Endothelial cell of umbilical vein (primary cell): Measurements from ENCODE around the gene LHPP. TPM values are rescaled to one million over a fixed set of nuclear protein-coding genes. Genes with fewer than 3 reads are reported as not detected.

Experiments
- BruUV-seq: library from RNA; stranded (reverse); fragments of 400-500 nt; replicated peaks from 2 replicates; lab custom pipeline; 2021; lab: Mats Ljungman, UMichigan
- CTCF ChIA-PET: fragments of 300-600, 350-600 bp; sonication (Branson Sonifier 250); formaldehyde crosslinking; loops from one replicate; lab custom pipeline; 2021; ENCODE audit warnings: antibody characterized with exemption, inconsistent platforms; lab: Charles Lee
- POLR2A ChIA-PET: fragments of 300-600, 350-600 bp; sonication (Branson Sonifier 250); formaldehyde crosslinking; loops from one replicate; lab custom pipeline; 2021; ENCODE audit warnings: antibody characterized with exemption, inconsistent platforms; lab: Charles Lee
- DNase-seq: peaks from one replicate; pipeline ENCODE4 v3.0.0-alpha.2; 2011; ENCODE audit warnings: low read depth, low spot score
- FAIRE-seq: peaks from 2 replicates; lab custom pipeline; 2011; peaks lifted over from hg19 to GRCh38; lab: Jason Lieb, UNC
- H2AFZ ChIP-seq: 2 replicates; pipeline ENCODE4 v1.6.0; 2012; ENCODE audit warnings: low read depth, low read length, control low read depth, inconsistent platforms
- H3K27ac ChIP-seq: 2 replicates; pipeline ENCODE4 v1.5.1; 2011; ENCODE audit warnings: low read depth, mild to moderate bottlenecking, control low read depth, low read length, moderate library complexity; ENCODE audit not compliant: insufficient read depth
- H3K27me3 ChIP-seq, 2 experiments: 2 replicates each; pipeline versions ENCODE4 v1.6.0 to v1.6.1; 2011; ENCODE audit warnings: low read length in 2 of 2, mixed read lengths in 1 of 2; ENCODE audit not compliant: control insufficient read depth in 2 of 2, insufficient read depth in 2 of 2
- H3K36me3 ChIP-seq, 2 experiments: 2 replicates in 1 of 2; 3 replicates in 1 of 2; pipeline ENCODE4 v1.5.1; 2011; ENCODE audit warnings: low read length in 2 of 2, mild to moderate bottlenecking in 1 of 2, moderate library complexity in 1 of 2; ENCODE audit not compliant: control insufficient read depth in 2 of 2, insufficient read depth in 2 of 2; ENCODE audit errors: extremely low read depth in 1 of 2
- H3K4me1 ChIP-seq: 3 replicates; pipeline ENCODE4 v1.5.1; 2011; ENCODE audit warnings: mild to moderate bottlenecking, low read length; ENCODE audit not compliant: control insufficient read depth, insufficient read depth; ENCODE audit errors: extremely low read depth
- H3K4me2 ChIP-seq: 2 replicates; pipeline ENCODE4 v1.6.1; 2011; ENCODE audit warnings: low read length, control low read depth, mixed read lengths; ENCODE audit not compliant: insufficient read depth
- H3K4me3 ChIP-seq, 3 experiments: fragments of 200-600 bp in 1 of 3; sonication (generic), shearing (Covaris generic) in 1 of 3; replicated peaks in 1 of 3; 2 replicates each; pipeline ENCODE4 v1.5.1; 2011 to 2016; ENCODE audit warnings: control low read depth in 3 of 3, low read length in 3 of 3, mild to moderate bottlenecking in 2 of 3, inconsistent platforms in 1 of 3, low read depth in 1 of 3, moderate library complexity in 1 of 3; ENCODE audit not compliant: insufficient read depth in 1 of 3
- H3K79me2 ChIP-seq: 2 replicates; pipeline ENCODE4 v1.6.0; 2012; ENCODE audit warnings: low read length, inconsistent platforms; ENCODE audit not compliant: control insufficient read depth, insufficient read depth
- H3K9ac ChIP-seq: replicated peaks from 2 replicates; pipeline ENCODE3; 2011; ENCODE audit warnings: low read length, control low read depth; ENCODE audit not compliant: insufficient read depth; ENCODE audit errors: extremely low read depth
- H3K9me1 ChIP-seq: replicated peaks from 3 replicates; pipeline ENCODE4 v1.6.0; 2011; ENCODE audit warnings: mild to moderate bottlenecking, low read length; ENCODE audit not compliant: control insufficient read depth, insufficient read depth; ENCODE audit errors: extremely low read depth
- H3K9me3 ChIP-seq: replicated peaks from 2 replicates; pipeline ENCODE4 v1.5.1; 2012; ENCODE audit warnings: low read length, inconsistent platforms; ENCODE audit not compliant: control insufficient read depth, insufficient read depth
- H4K20me1 ChIP-seq: replicated peaks from 2 replicates; pipeline ENCODE3; 2011; ENCODE audit warnings: mild to moderate bottlenecking, low read length; ENCODE audit not compliant: control insufficient read depth, insufficient read depth; ENCODE audit errors: extremely low read depth
- EZH2 ChIP-seq: IDR thresholded peaks from 2 replicates; pipeline ENCODE4 v1.6.1; 2012; ENCODE audit warnings: borderline replicate concordance, low read depth, mild to moderate bottlenecking, moderate library complexity, low read length, inconsistent platforms; ENCODE audit not compliant: severe bottlenecking
- FOS ChIP-seq: IDR thresholded peaks from 2 replicates; pipeline ENCODE4 v1.6.1; 2011; ENCODE audit warnings: mild to moderate bottlenecking, low read length, moderate library complexity, borderline replicate concordance; ENCODE audit not compliant: insufficient read depth
- GATA2 ChIP-seq: IDR thresholded peaks from 2 replicates; pipeline ENCODE4 v1.7.0; 2011; ENCODE audit warnings: low read depth, mild to moderate bottlenecking, moderate library complexity, mixed read lengths, low read length; ENCODE audit not compliant: insufficient read length, insufficient read depth
- JUN ChIP-seq: IDR thresholded peaks from 2 replicates; pipeline ENCODE4 v1.6.1; 2011; ENCODE audit warnings: borderline replicate concordance, low read depth; ENCODE audit not compliant: insufficient read length, insufficient read depth
- MYC ChIP-seq: IDR thresholded peaks from one replicate; pipeline ENCODE4 v1.6.1; 2011; ENCODE audit warnings: mild to moderate bottlenecking, low read depth, low read length
- POLR2A ChIP-seq: IDR thresholded peaks from 2 replicates; pipeline ENCODE4 v1.6.1; 2012; ENCODE audit warnings: low read depth, mild to moderate bottlenecking, control low read depth, low read length
- POLR2AphosphoS5 ChIP-seq: IDR thresholded peaks from 2 replicates; pipeline ENCODE4 v1.6.1; 2012; ENCODE audit warnings: low read depth, mild to moderate bottlenecking, control low read depth, low read length, moderate library complexity; ENCODE audit not compliant: insufficient read depth
- dilution Hi-C: fragments of 300-500 bp; cut with MboI; formaldehyde crosslinking; loops from one replicate; pipeline ENCODE4 v1.15.0; 2019; ENCODE audit warnings: low sequenced_read_pairs; ENCODE audit not compliant: extremely low pct_ligation_motif_present
- intact Hi-C: fragments of 100-400 bp; cut with micrococcal nuclease; formaldehyde crosslinking; loops from one replicate; pipeline ENCODE4 v1.10.0; 2022
- polyA plus RNA-seq, 4 experiments: library from polyadenylated mRNA; depleted of rRNA in 3 of 4; stranded (reverse) in 3 of 4; unstranded in 1 of 4; fragments of >200 nt; gene quantifications; 2 replicates each; pipeline versions ENCODE4 v1.2.1 to v1.2.3, GENCODE V29; 2011 to 2012; ENCODE audit warnings: missing spikeins in 1 of 4
- total RNA-seq: library from RNA; stranded (reverse); gene quantifications from 2 replicates; pipeline ENCODE4 v1.2.3, GENCODE V29; 2021
- TF ChIP-seq, protein P1 (sequence below), 2 donors: IDR thresholded peaks; 1 replicate in 1 of 2; 2 replicates in 1 of 2; pipeline ENCODE4 v1.5.1; 2011; ENCODE audit warnings: low read length in 2 of 2, mild to moderate bottlenecking in 2 of 2, moderate library complexity in 2 of 2, control low read depth in 1 of 2, inconsistent platforms in 1 of 2, low read depth in 1 of 2; ENCODE audit not compliant: insufficient read depth in 1 of 2; ENCODE audit errors: extremely low read depth in 1 of 2
- TF ChIP-seq, protein P2 (sequence below): IDR thresholded peaks from 2 replicates; pipeline ENCODE4 v1.6.1; 2011; ENCODE audit not compliant: insufficient read depth, insufficient read length

The LHPP gene
- total and polyA plus RNA-seq, 2 donors (not counting 3 experiments of a cell fraction or from before 2014, with no cell fraction given): 5.8 to 11.2 TPM

DNA sequence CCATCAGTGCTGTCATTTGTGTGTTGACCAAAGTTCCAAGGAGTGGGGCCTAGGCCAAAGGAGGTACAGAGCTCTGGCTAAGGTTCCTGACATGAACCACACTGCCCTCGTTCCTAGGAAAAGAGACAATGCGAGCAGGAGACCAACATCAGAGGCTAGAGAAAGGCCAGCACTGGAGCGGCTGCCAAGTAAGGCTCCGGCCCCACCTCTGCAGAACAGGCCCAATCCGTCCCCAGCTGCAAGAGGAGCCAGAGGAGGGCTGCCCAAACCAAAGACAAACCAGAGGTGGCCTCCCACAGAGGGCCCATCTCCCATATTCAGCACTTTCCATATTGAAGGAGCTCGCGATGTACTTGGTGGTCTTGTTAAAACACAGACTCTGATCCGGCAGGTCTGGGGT, 201.6 kb downstream of the LHPP start:
- Histone ChIP-seq H3K9ac (no peak overlapping the region), H3K27me3 (no peaks in the 10 kb centered on the region), H3K27ac (no peak overlapping the region), H3K4me2 (no peak overlapping the region), H3K36me3 (peaks cover 0 to 9% of the 10 kb centered on the region in 2 experiments), H4K20me1 (no peaks in the 10 kb centered on the region), H3K4me1 (no peaks in the 10 kb centered on the region), H3K4me3 (no peak overlapping the region), H3K9me3 (no peaks in the 10 kb centered on the region), H3K9me1 (no peaks in the 10 kb centered on the region), H2AFZ (no peak overlapping the region), H3K79me2 (no peaks in the 10 kb centered on the region)
- no TSS peak for BruUV-seq
- TF ChIP-seq FOS: no peak
- TF ChIP-seq MYC: no peak
- TF ChIP-seq EZH2: no peak
- TF ChIP-seq JUN: no peak
- TF ChIP-seq GATA2: no peak
- TF ChIP-seq, protein P1, sequence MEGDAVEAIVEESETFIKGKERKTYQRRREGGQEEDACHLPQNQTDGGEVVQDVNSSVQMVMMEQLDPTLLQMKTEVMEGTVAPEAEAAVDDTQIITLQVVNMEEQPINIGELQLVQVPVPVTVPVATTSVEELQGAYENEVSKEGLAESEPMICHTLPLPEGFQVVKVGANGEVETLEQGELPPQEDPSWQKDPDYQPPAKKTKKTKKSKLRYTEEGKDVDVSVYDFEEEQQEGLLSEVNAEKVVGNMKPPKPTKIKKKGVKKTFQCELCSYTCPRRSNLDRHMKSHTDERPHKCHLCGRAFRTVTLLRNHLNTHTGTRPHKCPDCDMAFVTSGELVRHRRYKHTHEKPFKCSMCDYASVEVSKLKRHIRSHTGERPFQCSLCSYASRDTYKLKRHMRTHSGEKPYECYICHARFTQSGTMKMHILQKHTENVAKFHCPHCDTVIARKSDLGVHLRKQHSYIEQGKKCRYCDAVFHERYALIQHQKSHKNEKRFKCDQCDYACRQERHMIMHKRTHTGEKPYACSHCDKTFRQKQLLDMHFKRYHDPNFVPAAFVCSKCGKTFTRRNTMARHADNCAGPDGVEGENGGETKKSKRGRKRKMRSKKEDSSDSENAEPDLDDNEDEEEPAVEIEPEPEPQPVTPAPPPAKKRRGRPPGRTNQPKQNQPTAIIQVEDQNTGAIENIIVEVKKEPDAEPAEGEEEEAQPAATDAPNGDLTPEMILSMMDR (IDR thresholded peaks at IDR 0.05; ENCODE audit: extremely low read depth in 1 of 2, insufficient read depth in 1 of 2, low read depth in 1 of 2, low read length in 2 of 2): no peak
- no peak for TF ChIP-seq POLR2AphosphoS5
- TF ChIP-seq POLR2A: no peak
- TF ChIP-seq, protein P2, sequence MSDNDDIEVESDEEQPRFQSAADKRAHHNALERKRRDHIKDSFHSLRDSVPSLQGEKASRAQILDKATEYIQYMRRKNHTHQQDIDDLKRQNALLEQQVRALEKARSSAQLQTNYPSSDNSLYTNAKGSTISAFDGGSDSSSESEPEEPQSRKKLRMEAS: no peak
- intact Hi-C loops: no loop called here
- POLR2A ChIA-PET: interaction anchor here (0.6 kb wide), 1 partner anchor 1169 kb away, joined by 5 read pairs; no protein-coding TSS in a partner anchor
- CTCF ChIA-PET: interaction anchor here (0.8 to 1.8 kb wide), 2 partner anchors 21 to 78 kb away, joined by 4 read pairs; no protein-coding TSS in a partner anchor
- FAIRE-seq: no peak
- dilution Hi-C loops: no loop called here
- DNase-seq: no peak

Other genes starting within 250 kb of the LHPP start
- gene OAT, start 42.9 kb upstream of the LHPP start, total RNA-seq: 90.1 and 90.8 TPM in 2 replicates
- gene OAT, start 42.9 kb upstream of the LHPP start, polyA plus RNA-seq: 56.5 and 69.9 TPM in 2 replicates
- gene NKX1-2, start 11.8 kb upstream of the LHPP start, total RNA-seq: not detected in 2 replicates
- gene NKX1-2, start 11.8 kb upstream of the LHPP start, polyA plus RNA-seq: not detected in 2 replicates